HG02642 (cell line): ENCODE results near the gene MYEF2.

Source experiments
- ATAC-seq: cut with Tn5 transposase; IDR thresholded peaks from one replicate; pipeline ENCODE4 v1.9.1; 2021; ENCODE audit warnings: mild to moderate bottlenecking; ENCODE audit not compliant: unreplicated experiment, poor library complexity

Gene MYEF2

GRCh38 chr15:48090666-48091065 is 87.4 kb downstream of the MYEF2 start:
- ATAC-seq, result no peak

GRCh38 chr15:48090115-48090514 is 88.0 kb downstream of the MYEF2 start:
- ATAC-seq, result no peak

GRCh38 chr15:48089702-48090101 is 88.4 kb downstream of the MYEF2 start:
- ATAC-seq, result no peak

- ATAC-seq, result no peak
These were observed 90.3 kb downstream of the MYEF2 start for GRCh38 chr15:48087844-48088243.

GRCh38 chr15:48086576-48086975 is 91.5 kb downstream of the MYEF2 start:
- ATAC-seq, result no peak

- no peak for ATAC-seq
These were observed 92.0 kb downstream of the MYEF2 start for GRCh38 chr15:48086133-48086532.

GRCh38 chr15:48085591-48085930 is 92.5 kb downstream of the MYEF2 start:
- ATAC-seq, result no peak

GRCh38 chr15:48084759-48085590 is 93.1 kb downstream of the MYEF2 start:
- no peak for ATAC-seq
